Kidney (tissue), 14 donors: Measurements from ENCODE around the gene GALNT6. TPM values are rescaled to one million over a fixed set of nuclear protein-coding genes. Genes with fewer than 3 reads are reported as not detected.

Source experiments
- DNase-seq, 5 donors: peaks; one replicate each; pipeline ENCODE4 v3.0.0-alpha.2; 2013 to 2020
- FAIRE-seq: peaks from 2 replicates; lab custom pipeline; 2012; peaks lifted over from hg19 to GRCh38; lab: Jason Lieb, UNC
- H3K27ac ChIP-seq, 2 donors: one replicate each; pipeline ENCODE4 v1.7.0; 2013; ENCODE audit warnings: low read depth in 2 of 2, low read length in 2 of 2, inconsistent platforms in 1 of 2
- H3K27me3 ChIP-seq: one replicate; pipeline ENCODE4 v1.7.1; 2013; ENCODE audit warnings: low read length, inconsistent platforms; ENCODE audit not compliant: control insufficient read depth, insufficient read depth
- H3K36me3 ChIP-seq, 3 donors: one replicate each; pipeline versions ENCODE4 v1.7.0 to v1.7.1; 2013; ENCODE audit warnings: low read length in 3 of 3, control low read depth in 1 of 3, inconsistent platforms in 1 of 3; ENCODE audit not compliant: insufficient read depth in 3 of 3, control insufficient read depth in 2 of 3
- H3K4me1 ChIP-seq, 3 donors: one replicate each; pipeline versions ENCODE4 v1.7.0 to v1.7.1; 2013; ENCODE audit warnings: low read length in 3 of 3, inconsistent platforms in 1 of 3, low read depth in 1 of 3; ENCODE audit not compliant: control insufficient read depth in 2 of 3, insufficient read depth in 2 of 3
- H3K4me3 ChIP-seq, 3 donors: one replicate each; pipeline versions ENCODE4 v1.7.0 to v1.8.1; 2013; ENCODE audit warnings: low read length in 3 of 3, control low read depth in 1 of 3, inconsistent platforms in 1 of 3
- H3K9ac ChIP-seq, 3 donors: one replicate each; pipeline versions ENCODE4 v1.7.0 to v1.7.1; 2013; ENCODE audit warnings: low read length in 3 of 3, control low read depth in 1 of 3, inconsistent platforms in 1 of 3
- H3K9me3 ChIP-seq, 3 donors: one replicate each; pipeline versions ENCODE4 v1.7.0 to v1.7.1; 2013; ENCODE audit warnings: low read length in 3 of 3, control low read depth in 1 of 3, inconsistent platforms in 1 of 3; ENCODE audit not compliant: control insufficient read depth in 2 of 3, insufficient read depth in 1 of 3
- CTCF ChIP-seq: IDR thresholded peaks from 3 replicates; pipeline ENCODE4 v1.5.1; 2012; ENCODE audit warnings: mild to moderate bottlenecking, moderate library complexity, borderline replicate concordance; ENCODE audit not compliant: insufficient read depth; ENCODE audit errors: extremely low read depth
- intact Hi-C: fragments of 100-400 bp; cut with DNase I; formaldehyde crosslinking; loops from one replicate; pipeline ENCODE4 v1.11.1; 2022
- polyA plus RNA-seq: library from polyadenylated mRNA; stranded (reverse); fragments of 350-450 nt; fragmentation: Illumina TruSeq; extraction: RNeasy Lipid Tissue Mini Kit (QIAGEN cat#74804); gene quantifications from one replicate; pipeline ENCODE4 v1.2.3, GENCODE V29; 2014; ENCODE audit warnings: low read depth, low replicate concordance; ENCODE audit not compliant: insufficient read depth
- total RNA-seq: library from RNA; stranded (reverse); fragmentation: NEBNext Ultra II Directional; extraction: Animal tissue kit (Norgen Biotek cat#: 25700); gene quantifications from one replicate; pipeline ENCODE4 v1.2.1, GENCODE V29; 2021
- donor health status: control.
- donor health status: control.
- donor health status: control.
- donor health status: control.
- donor health status: control.
- donor health status: DM: yes; HTN: yes; CAD: no.
- donor health status: Normal renal cell carcinoma (clear cell type).

GALNT6 gene
- total and polyA plus RNA-seq, 2 donors from 2014 or later = 2.1 to 16.8 TPM

DNA sequence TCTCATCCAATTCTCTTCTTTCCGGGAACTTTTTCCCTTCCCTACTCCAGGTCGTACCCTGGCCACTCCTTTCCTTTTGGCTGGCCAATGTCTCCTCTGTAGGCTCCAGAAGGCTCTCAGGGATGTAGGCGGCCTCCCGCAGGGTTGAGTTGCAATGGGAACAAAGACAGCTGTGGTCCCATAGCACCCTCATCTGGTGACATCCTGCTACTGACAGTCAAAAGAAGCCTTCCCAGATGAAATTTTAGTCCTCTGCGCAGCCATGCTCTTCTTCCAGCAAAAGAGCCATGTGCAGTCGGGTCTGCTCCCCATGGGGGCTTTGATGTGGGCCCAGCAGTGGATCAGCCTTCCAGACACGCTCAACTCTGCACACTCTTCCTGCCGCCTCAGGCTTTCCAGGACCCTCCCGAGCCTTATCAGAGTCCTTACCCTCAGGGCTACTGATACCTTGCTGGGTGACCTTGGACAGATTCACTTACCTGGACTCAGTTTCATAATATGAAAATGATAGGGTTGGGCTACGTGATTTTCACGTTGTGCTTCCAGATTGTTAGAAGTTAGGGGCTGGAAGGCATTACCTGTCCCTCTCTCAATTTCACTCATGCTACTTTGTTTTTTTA, 39.2 kb downstream of the GALNT6 start:
- peak; percentile 45 for TF ChIP-seq CTCF
- H3K36me3 ChIP-seq = no peaks in the 10 kb centered on the region
- H3K9ac ChIP-seq = no peak overlapping the region
- FAIRE-seq (no peak), DNase-seq (peak in 4 of 5 donors; percentile 49 to 67 (median 50))
- intact Hi-C loops = no loop called here
- no peaks in the 10 kb centered on the region for H3K4me1 ChIP-seq
- H3K4me3 ChIP-seq = no peak overlapping the region
- no peaks in the 10 kb centered on the region for H3K9me3 ChIP-seq
- H3K27me3 ChIP-seq = no peaks in the 10 kb centered on the region
- no peak overlapping the region for H3K27ac ChIP-seq

DNA sequence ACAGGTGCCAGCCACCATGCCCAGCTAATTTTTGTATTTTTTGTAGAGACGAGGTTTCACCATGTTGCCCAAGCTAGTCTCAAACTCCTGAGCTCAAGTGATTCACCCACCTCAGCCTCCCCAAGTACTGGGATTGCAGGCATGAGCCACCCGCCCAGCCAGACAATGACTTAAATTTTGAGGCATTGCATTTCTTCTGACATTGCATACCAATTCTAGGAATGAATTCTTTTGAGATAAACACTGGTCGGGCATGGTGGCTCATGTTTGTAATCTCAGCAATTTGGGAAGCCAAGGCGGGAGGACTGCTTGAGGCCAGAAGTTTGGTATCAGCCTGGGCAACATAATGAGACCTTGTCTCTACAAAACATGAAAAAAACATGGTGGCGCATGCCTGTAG, 42.2 kb downstream of the GALNT6 start:
- intact Hi-C loops = no loop called here
- no peak for DNase-seq
- H3K4me1 ChIP-seq = no peaks in the 10 kb centered on the region
- H3K9ac ChIP-seq = no peak overlapping the region
- no peaks in the 10 kb centered on the region for H3K9me3 ChIP-seq
- TF ChIP-seq CTCF = no peak
- H3K27ac ChIP-seq = no peak overlapping the region
- H3K36me3 ChIP-seq = no peaks in the 10 kb centered on the region
- FAIRE-seq = no peak
- H3K27me3 ChIP-seq = no peaks in the 10 kb centered on the region
- H3K4me3 ChIP-seq = no peak overlapping the region

DNA sequence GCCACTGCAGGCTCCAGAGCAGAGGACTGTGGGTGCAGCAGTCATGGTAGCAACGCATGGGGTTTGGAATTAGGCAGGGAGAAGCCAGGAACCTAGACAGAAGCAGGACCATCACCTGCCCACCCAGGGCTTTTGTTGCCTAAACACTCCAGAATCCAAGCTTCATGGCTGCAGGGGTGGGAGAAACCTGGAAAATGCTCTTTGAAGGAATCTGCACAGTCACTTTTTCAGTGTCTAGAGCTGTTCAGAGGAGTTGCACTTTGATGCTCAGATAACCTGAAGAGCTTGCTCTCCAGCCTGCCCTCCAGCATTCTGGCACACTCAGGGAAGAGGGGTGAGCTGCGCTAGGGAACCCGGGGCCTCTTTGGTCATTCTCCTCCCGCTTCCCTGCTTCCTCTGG, 43.1 kb downstream of the GALNT6 start:
- Histone ChIP-seq H3K4me1 (no peaks in the 10 kb centered on the region), H3K27ac (no peak overlapping the region), H3K4me3 (no peak overlapping the region), H3K9ac (no peak overlapping the region), H3K36me3 (no peaks in the 10 kb centered on the region), H3K27me3 (no peaks in the 10 kb centered on the region), H3K9me3 (no peaks in the 10 kb centered on the region)
- intact Hi-C loops = no loop called here
- no peak for FAIRE-seq
- TF ChIP-seq CTCF = no peak
- no peak for DNase-seq

DNA sequence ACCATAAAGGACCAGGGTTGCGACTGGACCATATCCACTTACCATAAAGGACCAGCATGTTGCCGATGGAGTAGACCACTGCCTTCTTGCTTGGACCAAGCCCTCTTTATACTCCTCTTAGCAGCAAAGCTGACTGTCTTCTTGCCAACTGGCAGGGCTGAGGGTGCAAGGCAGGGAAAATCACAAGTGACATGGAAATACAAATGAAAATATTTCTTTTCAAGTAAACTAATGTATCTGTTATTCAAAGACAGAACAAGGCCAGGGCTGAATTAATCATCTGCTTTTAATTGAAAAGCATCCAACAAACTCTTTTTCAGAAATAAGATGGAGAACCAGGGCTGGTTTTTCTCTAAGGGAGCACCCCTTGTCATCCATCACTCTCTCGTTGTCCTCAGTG, 44.6 kb downstream of the GALNT6 start, which contains the start of gene CELA1:
TSS of gene CELA1 (minus strand) at position 99 of the 400 bp plus-strand sequence. CDS start at position 58, 41 bp downstream.
- H3K9me3 ChIP-seq = no peaks in the 10 kb centered on the region
- no peak within 1 kb of the TSS for H3K27ac ChIP-seq
- FAIRE-seq (no peak), DNase-seq (no peak)
- no peak for TF ChIP-seq CTCF
- no peaks in the 10 kb centered on the region for H3K4me1 ChIP-seq
- no peaks in the 10 kb centered on the region for H3K27me3 ChIP-seq
- no peak within 1 kb of the TSS for H3K9ac ChIP-seq
- H3K36me3 ChIP-seq = no peaks in the 10 kb centered on the region
- H3K4me3 ChIP-seq = no peak within 1 kb of the TSS
- intact Hi-C loops = no loop called here
